Fibroblast of villous mesenchyme (primary cell): ENCODE data around the gene USP48. TPM values are rescaled to one million over a fixed set of nuclear protein-coding genes. Genes with fewer than 3 reads are reported as not detected.

Source experiments
- DNase-seq: peaks from one replicate; pipeline ENCODE4 v3.0.0-alpha.2; 2010; ENCODE audit warnings: low read depth
- H3K4me3 ChIP-seq: 2 replicates; pipeline ENCODE4 v1.5.1; 2011; ENCODE audit warnings: low read depth, mild to moderate bottlenecking, low read length
- total RNA-seq: library from RNA; depleted of rRNA; stranded (reverse); fragments of >200 nt; gene quantifications from 2 replicates; pipeline ENCODE4 v1.2.3, GENCODE V29; 2012
- TF ChIP-seq, protein P1 (sequence below): IDR thresholded peaks from 2 replicates; pipeline ENCODE4 v1.5.1; 2012; ENCODE audit warnings: low read depth, mild to moderate bottlenecking, low read length; ENCODE audit not compliant: insufficient read depth

The USP48 gene
- total RNA-seq, 1 donor: 52.2 TPM

DNA sequence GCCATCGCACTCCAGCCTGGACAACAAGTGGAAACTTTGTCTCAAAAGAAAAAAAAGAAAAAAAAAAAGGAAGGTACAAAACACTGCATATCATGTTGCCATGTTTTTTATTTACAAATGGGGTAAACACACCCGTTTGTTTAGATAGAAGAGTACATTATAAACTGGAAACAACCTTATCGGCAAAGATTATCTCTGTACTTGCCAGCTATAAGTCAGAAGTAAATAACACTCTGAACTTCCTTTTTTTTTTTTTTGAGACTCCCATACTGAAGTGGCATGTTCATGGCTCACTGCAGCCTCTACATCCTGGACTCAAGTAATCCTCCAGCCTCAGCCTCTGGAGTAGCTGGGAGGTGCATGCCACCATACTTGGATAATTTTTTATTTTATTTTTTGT lies 21.9 kb downstream of the USP48 start:
- no peak overlapping the region for H3K4me3 ChIP-seq
- DNase-seq: no peak
- TF ChIP-seq, protein P1, sequence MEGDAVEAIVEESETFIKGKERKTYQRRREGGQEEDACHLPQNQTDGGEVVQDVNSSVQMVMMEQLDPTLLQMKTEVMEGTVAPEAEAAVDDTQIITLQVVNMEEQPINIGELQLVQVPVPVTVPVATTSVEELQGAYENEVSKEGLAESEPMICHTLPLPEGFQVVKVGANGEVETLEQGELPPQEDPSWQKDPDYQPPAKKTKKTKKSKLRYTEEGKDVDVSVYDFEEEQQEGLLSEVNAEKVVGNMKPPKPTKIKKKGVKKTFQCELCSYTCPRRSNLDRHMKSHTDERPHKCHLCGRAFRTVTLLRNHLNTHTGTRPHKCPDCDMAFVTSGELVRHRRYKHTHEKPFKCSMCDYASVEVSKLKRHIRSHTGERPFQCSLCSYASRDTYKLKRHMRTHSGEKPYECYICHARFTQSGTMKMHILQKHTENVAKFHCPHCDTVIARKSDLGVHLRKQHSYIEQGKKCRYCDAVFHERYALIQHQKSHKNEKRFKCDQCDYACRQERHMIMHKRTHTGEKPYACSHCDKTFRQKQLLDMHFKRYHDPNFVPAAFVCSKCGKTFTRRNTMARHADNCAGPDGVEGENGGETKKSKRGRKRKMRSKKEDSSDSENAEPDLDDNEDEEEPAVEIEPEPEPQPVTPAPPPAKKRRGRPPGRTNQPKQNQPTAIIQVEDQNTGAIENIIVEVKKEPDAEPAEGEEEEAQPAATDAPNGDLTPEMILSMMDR: no peak

DNA sequence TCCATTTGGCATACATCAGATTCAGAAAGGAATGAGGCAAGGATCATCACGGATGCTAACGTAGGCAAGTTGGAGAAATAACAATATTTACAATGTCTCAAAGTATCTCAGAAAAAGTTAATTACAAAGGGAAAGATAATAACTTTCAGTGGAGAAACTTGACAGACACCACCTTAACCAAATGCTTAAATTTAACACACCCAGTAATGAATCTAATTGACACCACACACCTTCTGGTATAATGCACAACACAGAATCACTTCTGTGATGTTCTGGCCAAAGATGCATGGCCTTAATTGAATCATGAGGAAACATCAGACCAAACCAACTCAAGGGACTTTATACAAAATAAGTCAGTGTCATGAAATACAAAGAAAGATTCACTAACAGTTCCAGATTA lies 23.1 kb downstream of the USP48 start:
- no peak overlapping the region for H3K4me3 ChIP-seq
- DNase-seq: no peak
- TF ChIP-seq, protein P1: no peak

DNA sequence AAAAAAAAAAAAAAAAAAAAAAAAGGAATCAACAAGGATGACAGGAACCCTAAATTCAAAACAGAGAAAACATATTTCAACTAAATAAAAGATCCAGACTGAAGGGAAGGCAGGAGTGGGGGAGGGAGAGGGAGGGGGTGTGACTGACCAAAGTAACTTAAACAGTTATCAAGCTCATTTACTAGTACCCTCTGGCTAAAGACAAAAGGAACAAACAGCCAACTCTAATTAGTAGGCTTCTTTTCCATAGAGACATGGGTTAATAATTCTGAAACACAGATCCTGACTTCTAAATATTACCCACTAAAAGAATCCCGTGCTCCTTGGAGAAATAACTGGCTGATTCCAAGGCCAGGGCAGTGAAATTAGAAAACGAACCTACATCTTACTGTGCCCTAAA lies 23.8 kb downstream of the USP48 start:
- no peak for DNase-seq
- TF ChIP-seq, protein P1: no peak
- H3K4me3 ChIP-seq: no peak overlapping the region

DNA sequence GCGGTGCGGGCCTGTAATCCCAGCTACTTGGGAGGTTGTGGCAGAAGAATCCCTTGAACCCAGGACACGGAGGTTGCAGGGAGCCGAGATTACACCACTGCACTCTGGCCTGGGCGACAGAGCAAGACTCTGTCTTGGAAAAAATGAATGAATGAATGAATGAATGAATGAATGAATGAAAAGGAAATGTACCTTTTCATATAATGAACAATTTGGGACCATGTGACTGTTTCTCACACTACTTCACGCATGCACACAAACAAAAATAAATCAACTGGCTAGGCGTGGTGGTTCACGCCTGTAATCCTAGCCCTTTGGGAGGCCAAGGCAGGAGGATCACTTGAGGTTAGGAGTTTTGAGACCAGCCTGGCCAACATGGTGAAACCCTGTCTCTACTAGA lies 24.3 kb downstream of the USP48 start:
- no peak overlapping the region for H3K4me3 ChIP-seq
- no peak for DNase-seq
- TF ChIP-seq, protein P1: no peak

DNA sequence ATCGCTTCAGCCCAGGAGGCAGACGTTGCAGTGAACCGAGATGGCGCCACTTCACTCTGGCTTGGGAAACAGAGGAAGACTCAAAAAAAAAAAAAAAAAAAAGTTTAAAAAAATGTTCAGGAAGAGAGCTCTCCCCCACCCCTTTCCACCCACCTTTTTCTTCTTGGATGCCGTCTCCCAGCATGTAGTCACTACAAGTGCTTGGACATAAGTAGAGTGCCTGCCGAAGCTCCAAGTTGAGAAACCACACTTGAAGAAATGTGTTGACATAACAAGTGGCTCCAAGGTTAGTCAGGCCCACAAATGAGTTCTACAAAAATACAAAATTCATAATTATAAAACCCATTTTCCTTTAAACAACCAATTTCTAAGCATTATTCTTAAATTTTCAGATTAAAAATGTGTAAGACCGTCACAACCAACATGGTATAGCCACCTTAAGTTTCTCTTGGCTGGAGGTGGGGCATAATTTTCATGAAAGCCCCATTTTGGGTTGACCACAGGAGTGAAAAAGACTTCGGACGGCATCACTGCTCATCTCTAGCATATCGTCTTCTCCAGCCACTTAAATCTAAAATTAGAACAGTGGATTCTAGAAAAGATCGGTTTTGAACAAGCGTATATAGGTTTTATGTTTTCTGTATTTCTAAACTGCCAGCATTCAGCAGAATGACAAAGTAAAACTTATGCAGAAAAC lies 26.4 kb downstream of the USP48 start:
- TF ChIP-seq, protein P1: no peak
- DNase-seq: no peak
- H3K4me3 ChIP-seq: no peak overlapping the region

DNA sequence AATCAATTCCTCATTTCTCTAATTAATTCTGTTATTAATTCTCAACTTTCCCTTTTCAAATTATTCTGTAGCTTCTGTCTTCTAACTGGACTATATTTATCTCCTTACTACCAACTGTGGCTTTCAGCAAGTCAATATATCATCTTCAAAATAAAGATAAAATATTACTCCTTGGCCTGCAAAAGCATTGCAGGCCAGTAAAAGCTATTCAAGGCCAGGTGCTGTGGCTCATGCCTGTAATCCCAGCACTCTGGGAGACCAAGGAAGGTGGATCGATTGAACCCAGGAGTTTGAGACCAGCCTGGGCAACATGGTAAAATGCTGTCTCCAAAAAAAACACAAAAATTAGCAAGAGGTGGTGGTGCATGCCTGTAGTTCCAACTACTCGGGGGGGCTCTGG lies 27.9 kb downstream of the USP48 start:
- TF ChIP-seq, protein P1: no peak
- H3K4me3 ChIP-seq: no peak overlapping the region
- DNase-seq: no peak

DNA sequence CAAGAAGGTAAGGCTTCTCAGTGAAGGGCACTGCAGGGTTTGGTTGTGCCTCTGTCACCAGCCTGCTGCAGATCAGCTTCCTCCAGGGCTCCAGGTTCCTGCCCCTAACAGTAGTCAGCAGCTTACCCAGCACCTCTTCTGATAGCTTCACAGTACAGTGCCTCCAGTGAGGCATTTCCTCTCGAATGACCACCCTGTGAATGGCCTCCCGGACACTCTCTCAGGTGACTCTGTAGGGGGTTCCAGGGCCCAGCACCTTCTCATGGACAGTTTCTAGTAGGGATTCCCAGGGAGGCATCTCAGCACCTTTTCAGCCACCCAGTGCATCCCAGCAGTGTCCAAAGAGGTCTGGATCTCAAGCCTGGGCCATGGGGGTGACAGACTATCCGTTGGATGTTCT lies 28.4 kb downstream of the USP48 start:
- no peak overlapping the region for H3K4me3 ChIP-seq
- TF ChIP-seq, protein P1: no peak
- no peak for DNase-seq
